A549 (cell line): ENCODE data around the gene OSGEP. TPM values are rescaled to one million over a fixed set of nuclear protein-coding genes. Genes with fewer than 3 reads are reported as not detected.

Experiments
- ATAC-seq, 2 experiments: fragments of 200-7000 bp in 1 of 2; fragments of >200 bp in 1 of 2; cut with Nextera tagmentation in 1 of 2; cut with Tn5 transposase in 1 of 2; 3 replicates each; pipeline versions ENCODE4 v1.8.0 to v1.9.1; 2018 to 2020; ENCODE audit warnings: mild to moderate bottlenecking in 1 of 2, moderate library complexity in 1 of 2
- CTCF ChIA-PET: fragments of 300-600 bp; sonication (Branson Sonifier 250); formaldehyde crosslinking; extraction: SDS; loops from one replicate; lab custom pipeline; 2021; ENCODE audit warnings: antibody characterized with exemption, inconsistent platforms; lab: Yijun Ruan, JAX
- POLR2A ChIA-PET: fragments of 350-600 bp; formaldehyde crosslinking; extraction: SDS; loops from one replicate; lab custom pipeline; 2021; ENCODE audit warnings: antibody characterized with exemption, inconsistent platforms; lab: Yijun Ruan, JAX
- DNase-seq, 2 experiments: peaks; one replicate each; pipeline versions ENCODE4 v3.0.0 to v3.0.0-alpha.2; 2011 to 2016; ENCODE audit warnings: low read depth in 1 of 2, low spot score in 1 of 2
- FAIRE-seq: peaks from 2 replicates; lab custom pipeline; 2011; peaks lifted over from hg19 to GRCh38; lab: Jason Lieb, UNC
- H3K27ac ChIP-seq, 2 experiments: fragments of >200 bp; sonication (Bioruptor Twin); formaldehyde crosslinking; 3 replicates each; pipeline ENCODE4 v1.5.1; 2016 to 2017
- H3K4me1 ChIP-seq: fragments of >200 bp; sonication (Bioruptor Twin); formaldehyde crosslinking; 3 replicates; pipeline ENCODE4 v1.6.1; 2016
- H3K4me2 ChIP-seq: fragments of >200 bp; sonication (Bioruptor Twin); formaldehyde crosslinking; 3 replicates; pipeline ENCODE4 v1.6.1; 2016
- H3K4me3 ChIP-seq: fragments of >200 bp; sonication (Bioruptor Twin); formaldehyde crosslinking; 3 replicates; pipeline ENCODE4 v1.5.1; 2016
- H3K9me3 ChIP-seq: fragments of >200 bp; sonication (Bioruptor Twin); formaldehyde crosslinking; 3 replicates; pipeline ENCODE4 v1.6.1; 2016
- CBX8 ChIP-seq: fragments of 200-600 bp; sonication (generic); IDR thresholded peaks from 2 replicates; pipeline ENCODE4 v1.6.1; 2016
- CEBPB ChIP-seq, 2 experiments: fragments of >200 bp in 1 of 2; sonication (Bioruptor Twin) in 1 of 2; formaldehyde crosslinking in 1 of 2; IDR thresholded peaks; 2 replicates each; pipeline ENCODE4 v1.6.1; 2012 to 2016
- EP300 ChIP-seq, 2 experiments: fragments of >200 bp; sonication (Bioruptor Twin); formaldehyde crosslinking; IDR thresholded peaks; 2 replicates in 1 of 2; 3 replicates in 1 of 2; pipeline ENCODE4 v1.6.1; 2016 to 2017
- FOSL2 ChIP-seq, 2 experiments: fragments of 450-650 bp in 1 of 2; fragments of >200 bp in 1 of 2; sonication (Bioruptor Twin) in 1 of 2; formaldehyde crosslinking; IDR thresholded peaks; 2 replicates each; pipeline versions ENCODE4 v1.5.0 to v1.6.1; 2016 to 2020; ENCODE audit warnings: mild to moderate bottlenecking in 1 of 2, moderate library complexity in 1 of 2
- HDAC2 ChIP-seq: fragments of 200-600 bp; sonication (generic); IDR thresholded peaks from 2 replicates; pipeline ENCODE4 v1.6.1; 2016
- HEYL ChIP-seq: fragments of 250-450 bp; sonication (Bioruptor Pico); IDR thresholded peaks from 2 replicates; pipeline ENCODE4 v1.8.0; 2021; ENCODE audit warnings: mild to moderate bottlenecking, moderate library complexity
- JUNB ChIP-seq: fragments of >200 bp; sonication (Bioruptor Twin); formaldehyde crosslinking; IDR thresholded peaks from 2 replicates; pipeline ENCODE4 v1.6.1; 2016
- KDM5A ChIP-seq: fragments of 200-600 bp; sonication (generic); IDR thresholded peaks from 2 replicates; pipeline ENCODE4 v1.6.1; 2016; ENCODE audit warnings: antibody characterized with exemption, mild to moderate bottlenecking
- NFE2L2 ChIP-seq: fragments of 150-350 bp; conservative IDR thresholded peaks from 2 replicates; pipeline ENCODE4 v1.6.1; 2014; ENCODE audit warnings: low read length
- NPAS2 ChIP-seq: fragments of 250-450 bp; sonication (Bioruptor Pico); IDR thresholded peaks from 2 replicates; pipeline ENCODE4 v1.8.0; 2022; ENCODE audit warnings: mild to moderate bottlenecking, moderate library complexity, borderline replicate concordance
- NR3C1 ChIP-seq: fragments of >200 bp; sonication (Bioruptor Twin); formaldehyde crosslinking; IDR thresholded peaks from 3 replicates; pipeline ENCODE4 v1.6.1; 2017
- RARB ChIP-seq: fragments of 250-450 bp; sonication (Bioruptor Pico); IDR thresholded peaks from 2 replicates; pipeline ENCODE4 v1.8.0; 2021; ENCODE audit warnings: mild to moderate bottlenecking, moderate library complexity
- SREBF2 ChIP-seq: fragments of 450-650 bp; IDR thresholded peaks from 2 replicates; pipeline ENCODE4 v1.6.1; 2014; ENCODE audit warnings: mild to moderate bottlenecking, moderate library complexity
- TFCP2L1 ChIP-seq: fragments of 250-450 bp; sonication (Bioruptor Pico); IDR thresholded peaks from 2 replicates; pipeline ENCODE4 v1.5.0; 2021; ENCODE audit warnings: mild to moderate bottlenecking
- ZC3H11A ChIP-seq: fragments of 450-650 bp; IDR thresholded peaks from 2 replicates; pipeline ENCODE4 v1.6.1; 2014; ENCODE audit warnings: antibody characterized with exemption, mild to moderate bottlenecking
- WGBS: methylation state at CpG from one replicate; pipeline ENCODE4 v1.1.6; 2017; ENCODE audit errors: missing lambda C conversion rate; 5-methylcytosine and 5-hydroxymethylcytosine counted together
- polyA plus RNA-seq, 4 experiments: library from polyadenylated mRNA; depleted of rRNA in 3 of 4; stranded (reverse); fragments of >200 nt; fragmentation: RNase III in 1 of 4; extraction: RNeasy Plus Mini Kit Qiagen cat#74134 plus additional on column Dnase treatment in 1 of 4; gene quantifications; 2 replicates in 3 of 4; 3 replicates in 1 of 4; pipeline ENCODE4 v1.2.3, GENCODE V29; 2011 to 2017
- TF ChIP-seq, protein P1 (sequence below): fragments of >200 bp; sonication (Bioruptor Twin); formaldehyde crosslinking; IDR thresholded peaks from 3 replicates; pipeline ENCODE4 v1.6.1; 2016
- TF ChIP-seq, protein P2 (sequence below): IDR thresholded peaks from 2 replicates; pipeline ENCODE4 v1.6.1; 2012; ENCODE audit warnings: low read depth, borderline replicate concordance
- TF ChIP-seq, protein P3 (sequence below): fragments of 250-450 bp; sonication (Bioruptor Pico); IDR thresholded peaks from 2 replicates; pipeline ENCODE4 v1.5.0; 2021; ENCODE audit warnings: mild to moderate bottlenecking, moderate library complexity, borderline replicate concordance

OSGEP gene
- polyA plus RNA-seq, 2 of the 4 experiments (the other 2 are of a cell fraction): 30.4 to 33.2 TPM

DNA sequence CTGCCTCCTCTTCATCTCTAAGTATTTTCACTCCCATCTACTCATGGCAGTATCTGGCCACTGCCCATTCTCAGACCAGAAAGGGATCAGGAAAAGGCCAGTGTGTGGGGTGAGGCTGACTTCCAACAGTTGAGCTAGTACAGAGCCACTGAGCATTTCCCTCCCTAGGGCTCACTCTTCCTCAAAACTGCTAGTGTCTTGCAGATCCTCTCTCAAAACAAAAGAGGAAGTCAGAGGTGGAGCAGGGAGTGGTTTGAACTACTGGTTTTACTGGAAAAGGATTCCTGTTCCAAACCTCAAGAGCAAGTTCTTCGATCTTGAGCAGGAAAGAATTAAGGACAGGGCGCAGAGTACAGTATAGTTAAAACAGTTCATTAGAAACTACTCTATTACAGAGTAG lies 39.0 kb upstream of the OSGEP start:
- WGBS: 91% methylated on average over 2 of the region's 2 CpGs
- ChIA-PET POLR2A (interaction anchor here (0.9 kb wide), 1 partner anchor 24 kb away, joined by 3 read pairs; the partner anchor contains the start of gene PNP), CTCF (interaction anchor here (0.8 to 0.9 kb wide), 2 partner anchors 19 to 430 kb away, joined by 3 to 4 read pairs; no protein-coding TSS in a partner anchor)
- TF ChIP-seq NR3C1 (no peak), ZC3H11A (no peak), KDM5A (no peak)
- H3K4me1 ChIP-seq: no peaks in the 10 kb centered on the region
- ATAC-seq: no peak; a peak in 1 of 6 replicates
- FAIRE-seq: no peak
- H3K27ac ChIP-seq: no peak overlapping the region
- H3K9me3 ChIP-seq: no peaks in the 10 kb centered on the region
- no peak for DNase-seq
- H3K4me2 ChIP-seq: no peak overlapping the region
- no peak overlapping the region for H3K4me3 ChIP-seq

DNA sequence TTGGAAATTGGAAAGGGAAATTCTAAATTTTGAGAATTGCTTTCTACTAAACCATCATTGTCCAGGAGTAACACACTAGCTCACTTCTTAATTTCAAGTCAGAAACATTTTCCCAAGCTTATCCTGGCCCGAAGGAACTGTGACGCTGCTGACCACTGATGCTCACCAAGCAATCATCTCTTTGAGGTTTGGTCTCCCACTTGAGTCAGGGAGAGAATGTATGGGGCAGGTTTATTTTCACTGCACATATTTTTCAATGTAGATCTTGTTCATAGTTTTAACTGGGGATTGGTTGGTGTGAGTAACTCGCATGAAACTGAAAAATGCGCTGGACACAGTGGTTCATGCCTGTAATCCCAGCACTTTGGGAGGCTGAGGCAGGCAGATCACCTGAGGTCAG lies 37.9 kb upstream of the OSGEP start:
- no peak for DNase-seq
- H3K4me3 ChIP-seq: no peak overlapping the region
- H3K4me2 ChIP-seq: no peak overlapping the region
- no peak for FAIRE-seq
- no peak overlapping the region for H3K27ac ChIP-seq
- no peaks in the 10 kb centered on the region for H3K9me3 ChIP-seq
- ChIA-PET POLR2A (no interaction called here), CTCF (interaction anchor here (1.0 kb wide), 1 partner anchor 169 kb away, joined by 3 read pairs; no protein-coding TSS in a partner anchor)
- no peaks in the 10 kb centered on the region for H3K4me1 ChIP-seq
- 80% methylated on average over 4 of the region's 4 CpGs for WGBS
- TF ChIP-seq HEYL (CRISPR knock-in tag): no peak
- TF ChIP-seq CBX8: no peak
- no peak for TF ChIP-seq FOSL2 (IDR thresholded peaks at IDR 0.05)
- no peak for TF ChIP-seq FOSL2 (CRISPR knock-in tag; IDR thresholded peaks at IDR 0.05)
- no peak for TF ChIP-seq SREBF2
- no peak for TF ChIP-seq CEBPB (IDR thresholded peaks at IDR 0.05)
- TF ChIP-seq, protein P1, sequence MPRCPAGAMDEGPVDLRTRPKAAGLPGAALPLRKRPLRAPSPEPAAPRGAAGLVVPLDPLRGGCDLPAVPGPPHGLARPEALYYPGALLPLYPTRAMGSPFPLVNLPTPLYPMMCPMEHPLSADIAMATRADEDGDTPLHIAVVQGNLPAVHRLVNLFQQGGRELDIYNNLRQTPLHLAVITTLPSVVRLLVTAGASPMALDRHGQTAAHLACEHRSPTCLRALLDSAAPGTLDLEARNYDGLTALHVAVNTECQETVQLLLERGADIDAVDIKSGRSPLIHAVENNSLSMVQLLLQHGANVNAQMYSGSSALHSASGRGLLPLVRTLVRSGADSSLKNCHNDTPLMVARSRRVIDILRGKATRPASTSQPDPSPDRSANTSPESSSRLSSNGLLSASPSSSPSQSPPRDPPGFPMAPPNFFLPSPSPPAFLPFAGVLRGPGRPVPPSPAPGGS: no peak
- TF ChIP-seq, protein P2, sequence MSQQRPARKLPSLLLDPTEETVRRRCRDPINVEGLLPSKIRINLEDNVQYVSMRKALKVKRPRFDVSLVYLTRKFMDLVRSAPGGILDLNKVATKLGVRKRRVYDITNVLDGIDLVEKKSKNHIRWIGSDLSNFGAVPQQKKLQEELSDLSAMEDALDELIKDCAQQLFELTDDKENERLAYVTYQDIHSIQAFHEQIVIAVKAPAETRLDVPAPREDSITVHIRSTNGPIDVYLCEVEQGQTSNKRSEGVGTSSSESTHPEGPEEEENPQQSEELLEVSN: no peak
- TF ChIP-seq EP300 (IDR thresholded peaks at IDR 0.05): no peak
- TF ChIP-seq RARB (CRISPR knock-in tag): no peak
- TF ChIP-seq JUNB: no peak
- no peak for TF ChIP-seq NFE2L2
- TF ChIP-seq, protein P3, sequence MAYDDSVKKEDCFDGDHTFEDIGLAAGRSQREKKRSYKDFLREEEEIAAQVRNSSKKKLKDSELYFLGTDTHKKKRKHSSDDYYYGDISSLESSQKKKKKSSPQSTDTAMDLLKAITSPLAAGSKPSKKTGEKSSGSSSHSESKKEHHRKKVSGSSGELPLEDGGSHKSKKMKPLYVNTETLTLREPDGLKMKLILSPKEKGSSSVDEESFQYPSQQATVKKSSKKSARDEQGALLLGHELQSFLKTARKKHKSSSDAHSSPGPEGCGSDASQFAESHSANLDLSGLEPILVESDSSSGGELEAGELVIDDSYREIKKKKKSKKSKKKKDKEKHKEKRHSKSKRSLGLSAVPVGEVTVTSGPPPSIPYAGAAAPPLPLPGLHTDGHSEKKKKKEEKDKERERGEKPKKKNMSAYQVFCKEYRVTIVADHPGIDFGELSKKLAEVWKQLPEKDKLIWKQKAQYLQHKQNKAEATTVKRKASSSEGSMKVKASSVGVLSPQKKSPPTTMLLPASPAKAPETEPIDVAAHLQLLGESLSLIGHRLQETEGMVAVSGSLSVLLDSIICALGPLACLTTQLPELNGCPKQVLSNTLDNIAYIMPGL (CRISPR knock-in tag): no peak
- TF ChIP-seq HDAC2: no peak
- TF ChIP-seq TFCP2L1 (CRISPR knock-in tag): no peak
- ATAC-seq: no peak

DNA sequence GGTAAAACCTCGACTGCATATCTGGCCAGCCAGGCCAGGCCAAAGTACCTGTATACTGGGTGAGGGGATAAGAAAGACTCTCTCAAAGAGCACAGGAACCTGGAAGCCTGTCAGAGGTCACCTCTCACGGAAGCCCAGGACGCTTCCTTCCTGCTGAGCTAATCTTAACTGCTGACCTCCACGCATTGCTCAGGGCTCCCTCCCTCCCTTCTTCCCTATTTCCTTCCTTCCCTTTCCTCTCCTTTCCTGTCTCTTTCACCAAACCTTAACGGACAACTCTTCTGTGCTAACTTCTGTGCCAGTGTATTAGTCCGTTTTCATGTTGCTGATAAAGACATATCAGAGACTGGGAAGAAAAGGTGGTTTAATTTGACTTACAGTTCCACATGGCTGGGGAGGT lies 36.0 kb upstream of the OSGEP start:
- ChIA-PET CTCF (interaction anchor here (1.8 kb wide), 1 partner anchor 75 kb away, joined by 4 read pairs; no protein-coding TSS in a partner anchor), POLR2A (interaction anchor here (1.1 kb wide), 1 partner anchor 21 kb away, joined by 3 read pairs; no protein-coding TSS in a partner anchor)
- no peak for FAIRE-seq

More for the DNA sequence above, 36.0 kb upstream of the OSGEP start:
- Histone ChIP-seq H3K4me3 (no peak overlapping the region), H3K9me3 (no peaks in the 10 kb centered on the region), H3K4me1 (no peaks in the 10 kb centered on the region), H3K4me2 (no peak overlapping the region), H3K27ac (no peak overlapping the region)
- TF ChIP-seq NPAS2: no peak
- TF ChIP-seq, protein P3 (CRISPR knock-in tag): no peak
- ATAC-seq: no peak
- WGBS: 59% methylated on average over 6 of the region's 6 CpGs
- DNase-seq: no peak
